Epithelial cell of esophagus (primary cell): ENCODE results near the gene AKAP1.

Experiments used
- DNase-seq: peaks from one replicate; pipeline ENCODE4 v3.0.0; 2010; ENCODE audit warnings: low read depth
- H3K4me3 ChIP-seq: 2 replicates; pipeline ENCODE4 v1.5.1; 2011; ENCODE audit warnings: mild to moderate bottlenecking, low read length, control low read depth
- TF ChIP-seq, protein P1 (sequence below): IDR thresholded peaks from 2 replicates; pipeline ENCODE4 v1.5.1; 2011; ENCODE audit warnings: low read depth, mild to moderate bottlenecking, low read length, control low read depth, inconsistent platforms; ENCODE audit not compliant: insufficient read depth; ENCODE audit errors: missing control alignments

Gene AKAP1

DNA sequence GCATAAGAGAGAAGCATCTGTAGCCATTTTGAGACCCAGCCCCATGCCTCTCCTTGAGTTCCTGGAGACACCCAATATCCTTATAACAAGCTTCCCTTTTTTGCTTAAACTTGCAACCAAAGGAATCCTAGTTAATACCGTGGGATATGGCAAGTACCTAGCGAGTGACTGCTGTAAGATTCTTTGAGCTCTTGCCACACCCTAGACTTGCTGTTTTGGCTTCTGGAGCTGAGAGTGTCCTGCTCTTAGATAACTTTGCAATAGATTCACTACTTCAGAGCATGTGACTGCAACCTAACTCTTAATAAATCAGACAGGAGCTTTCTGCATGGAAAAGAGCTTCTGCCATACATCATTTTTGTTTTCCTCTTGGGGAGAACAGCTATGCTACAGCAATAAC, 58.3 kb downstream of the AKAP1 start:
- no peak for DNase-seq
- no peak overlapping the region for H3K4me3 ChIP-seq
- TF ChIP-seq, protein P1, sequence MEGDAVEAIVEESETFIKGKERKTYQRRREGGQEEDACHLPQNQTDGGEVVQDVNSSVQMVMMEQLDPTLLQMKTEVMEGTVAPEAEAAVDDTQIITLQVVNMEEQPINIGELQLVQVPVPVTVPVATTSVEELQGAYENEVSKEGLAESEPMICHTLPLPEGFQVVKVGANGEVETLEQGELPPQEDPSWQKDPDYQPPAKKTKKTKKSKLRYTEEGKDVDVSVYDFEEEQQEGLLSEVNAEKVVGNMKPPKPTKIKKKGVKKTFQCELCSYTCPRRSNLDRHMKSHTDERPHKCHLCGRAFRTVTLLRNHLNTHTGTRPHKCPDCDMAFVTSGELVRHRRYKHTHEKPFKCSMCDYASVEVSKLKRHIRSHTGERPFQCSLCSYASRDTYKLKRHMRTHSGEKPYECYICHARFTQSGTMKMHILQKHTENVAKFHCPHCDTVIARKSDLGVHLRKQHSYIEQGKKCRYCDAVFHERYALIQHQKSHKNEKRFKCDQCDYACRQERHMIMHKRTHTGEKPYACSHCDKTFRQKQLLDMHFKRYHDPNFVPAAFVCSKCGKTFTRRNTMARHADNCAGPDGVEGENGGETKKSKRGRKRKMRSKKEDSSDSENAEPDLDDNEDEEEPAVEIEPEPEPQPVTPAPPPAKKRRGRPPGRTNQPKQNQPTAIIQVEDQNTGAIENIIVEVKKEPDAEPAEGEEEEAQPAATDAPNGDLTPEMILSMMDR: no peak

DNA sequence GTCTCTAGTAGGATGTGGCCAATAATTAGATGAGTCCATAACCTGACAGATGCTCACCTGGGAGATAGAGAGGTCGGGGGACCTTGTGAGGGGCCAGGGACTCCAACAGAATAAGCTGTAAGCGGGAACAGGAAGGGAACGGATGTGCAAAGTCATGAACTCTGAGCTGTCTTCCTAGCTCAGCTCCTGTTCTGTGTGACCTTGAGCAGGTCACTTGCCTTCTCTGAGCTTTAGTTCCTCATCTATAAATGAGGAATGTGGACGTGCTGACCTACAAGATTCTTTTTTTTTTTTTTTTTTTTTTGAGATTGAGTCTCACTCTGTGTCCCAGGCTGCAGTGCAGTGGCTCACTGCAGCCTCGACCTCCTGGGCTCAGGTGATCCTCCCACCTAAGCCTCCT, 58.9 kb downstream of the AKAP1 start:
- TF ChIP-seq, protein P1: no peak
- H3K4me3 ChIP-seq: no peak overlapping the region
- no peak for DNase-seq

DNA sequence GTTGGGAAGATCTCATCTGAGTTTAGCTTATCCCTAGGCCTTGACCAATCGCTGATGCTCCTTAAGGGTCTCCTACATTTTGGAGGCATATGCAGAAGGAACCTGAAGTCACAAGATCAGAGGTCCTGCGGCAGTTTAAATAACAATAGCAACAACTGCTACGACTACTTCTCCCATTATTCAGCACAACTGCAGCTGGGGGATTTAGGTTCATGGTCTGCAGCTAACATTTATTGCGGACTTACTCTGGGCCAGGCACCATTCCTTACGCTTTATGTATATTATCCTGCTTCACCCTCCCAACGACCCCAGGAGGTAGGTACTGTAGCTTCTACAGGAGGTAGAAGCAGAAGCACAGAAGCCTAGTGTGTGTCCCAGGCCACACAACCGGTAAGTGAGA, 59.5 kb downstream of the AKAP1 start:
- no peak for DNase-seq
- TF ChIP-seq, protein P1: no peak
- no peak overlapping the region for H3K4me3 ChIP-seq

DNA sequence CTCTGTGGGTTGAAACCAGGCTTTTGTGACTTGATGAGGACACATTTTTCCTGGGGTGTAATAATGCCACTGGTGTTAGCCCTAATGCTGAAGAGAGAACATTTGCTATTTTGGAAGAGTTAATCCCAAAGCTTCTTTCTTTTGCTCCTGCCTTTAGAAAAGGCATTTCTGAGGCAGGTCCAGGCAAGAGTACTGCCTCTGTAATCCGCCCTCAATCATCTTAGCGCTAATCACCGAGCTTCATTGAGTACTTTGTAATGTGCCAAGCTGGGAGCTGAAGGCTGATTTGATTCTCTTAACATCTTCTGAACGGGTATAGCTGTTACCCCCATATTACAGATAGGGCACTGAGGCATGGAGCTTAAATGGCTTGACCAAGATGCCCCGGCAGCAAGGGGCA, 60.3 kb downstream of the AKAP1 start:
- H3K4me3 ChIP-seq: no peak overlapping the region
- TF ChIP-seq, protein P1: no peak
- no peak for DNase-seq

DNA sequence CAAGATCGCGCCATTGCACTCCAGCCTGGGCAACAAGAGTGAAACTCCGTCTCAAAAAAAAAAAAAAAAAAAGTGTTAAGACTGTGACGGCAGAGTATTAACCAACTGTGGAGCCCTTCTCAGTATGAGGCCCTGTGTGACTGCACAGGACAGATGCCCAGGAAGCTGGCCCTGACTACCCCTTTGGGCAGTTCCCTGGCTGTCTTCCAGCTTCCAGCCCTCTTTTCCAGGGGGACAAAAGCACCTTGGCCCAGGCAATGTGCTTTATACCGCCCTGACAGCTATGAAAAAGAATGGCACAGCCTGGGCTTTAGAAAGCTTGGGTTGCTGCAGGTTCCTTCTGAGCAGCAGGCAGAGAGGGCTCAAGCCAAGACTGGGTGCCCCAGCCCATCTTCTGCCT, 61.2 kb downstream of the AKAP1 start:
- no peak overlapping the region for H3K4me3 ChIP-seq
- no peak for DNase-seq
- TF ChIP-seq, protein P1: no peak

- no peak for DNase-seq
- H3K4me3 ChIP-seq: no peak overlapping the region
- TF ChIP-seq, protein P1: no peak
Measured at GRCh38 chr17:57151798-57152197, 66.8 kb downstream of the AKAP1 start.

- H3K4me3 ChIP-seq: no peak overlapping the region
- no peak for DNase-seq
- TF ChIP-seq, protein P1: no peak
Measured at GRCh38 chr17:57152967-57153528, 68.0 kb downstream of the AKAP1 start.
